Fibroblast of pulmonary artery (primary cell): ENCODE data around the gene CTNNA2.

Source experiments
- DNase-seq: peaks from one replicate; pipeline ENCODE4 v3.0.0-alpha.2; 2010; ENCODE audit warnings: low read depth
- H3K4me3 ChIP-seq: replicated peaks from 2 replicates; pipeline ENCODE4 v1.5.1; 2011; ENCODE audit warnings: low read depth, mild to moderate bottlenecking, control low read depth, low read length, moderate library complexity
- CTCF ChIP-seq: IDR thresholded peaks from 2 replicates; pipeline ENCODE4 v1.5.1; 2011; ENCODE audit warnings: mild to moderate bottlenecking, control low read depth, low read length, inconsistent platforms; ENCODE audit errors: missing control alignments

Gene CTNNA2

GRCh38 chr2:80462654-80463053 lies 949.8 kb downstream of the CTNNA2 start:
- TF ChIP-seq CTCF: no peak
- DNase-seq: no peak
- no peak overlapping the region for H3K4me3 ChIP-seq

DNA sequence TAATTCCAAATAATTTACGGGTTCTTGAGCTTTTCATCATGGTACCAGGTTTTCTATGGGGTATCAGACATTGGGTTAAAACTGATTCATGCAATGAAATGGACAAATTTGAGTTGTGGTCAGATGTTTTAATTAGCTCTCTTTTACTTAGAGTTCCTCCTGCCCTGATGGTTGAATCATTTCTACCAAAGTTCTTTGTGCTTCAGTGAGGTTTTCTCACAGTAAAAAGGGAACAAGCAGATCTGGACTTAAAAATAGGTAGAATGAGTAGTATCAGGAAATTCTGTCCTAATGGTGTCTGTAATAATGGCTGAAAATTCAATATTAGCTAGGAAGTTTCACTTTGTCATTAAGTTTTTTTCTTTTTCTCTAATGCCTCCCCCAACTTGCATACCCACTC lies 951.4 kb downstream of the CTNNA2 start:
- DNase-seq: no peak
- TF ChIP-seq CTCF: no peak
- H3K4me3 ChIP-seq: no peak overlapping the region

DNA sequence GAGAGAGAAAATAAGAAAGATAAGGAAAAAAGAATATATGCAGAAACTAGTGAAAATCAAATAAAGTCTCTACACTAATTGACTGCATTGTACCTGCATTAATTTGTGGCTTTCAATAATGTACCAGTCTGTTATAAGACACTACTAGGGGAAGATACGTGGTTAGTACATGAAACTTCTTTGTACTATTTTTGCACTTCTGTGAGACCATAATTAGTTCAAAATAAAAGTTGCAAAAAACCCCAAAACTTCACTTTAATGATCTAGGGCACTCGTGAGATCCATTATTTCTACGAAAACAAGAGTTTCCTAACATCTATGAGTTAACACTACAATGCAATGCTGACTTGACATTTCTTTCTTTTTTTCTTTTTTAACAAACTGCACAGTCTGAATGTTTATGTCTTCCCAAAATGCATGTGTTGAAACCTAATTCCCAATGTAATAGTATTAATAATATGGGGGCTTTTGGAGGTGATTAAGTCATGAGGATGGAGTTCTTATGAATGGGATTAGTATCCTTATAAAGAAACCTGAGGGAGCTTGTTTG lies 954.5 kb downstream of the CTNNA2 start:
- no peak overlapping the region for H3K4me3 ChIP-seq
- TF ChIP-seq CTCF: no peak
- no peak for DNase-seq

DNA sequence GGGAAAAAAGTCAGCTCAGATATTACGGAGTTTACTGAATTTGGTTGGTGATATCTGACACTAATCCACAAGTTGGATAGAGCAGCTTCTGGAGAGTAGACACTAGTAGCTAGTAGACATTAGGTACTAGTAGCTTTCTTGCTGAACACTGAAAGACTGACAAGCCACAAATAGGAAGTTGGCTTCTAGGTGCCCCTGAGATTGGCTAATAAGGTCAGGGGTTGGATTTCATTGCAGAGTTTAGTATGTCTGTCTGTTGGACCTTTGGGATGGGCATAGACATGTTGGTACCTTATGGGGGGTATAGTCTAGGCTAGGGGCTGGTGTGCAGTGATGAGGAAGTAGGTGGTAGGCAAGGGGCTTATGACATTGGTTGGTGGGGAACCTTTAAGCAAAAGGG lies 956.6 kb downstream of the CTNNA2 start:
- H3K4me3 ChIP-seq: no peak overlapping the region
- DNase-seq: no peak
- TF ChIP-seq CTCF: no peak

GRCh38 chr2:80473069-80473468 lies 960.2 kb downstream of the CTNNA2 start:
- TF ChIP-seq CTCF: no peak
- DNase-seq: no peak
- H3K4me3 ChIP-seq: no peak overlapping the region

DNA sequence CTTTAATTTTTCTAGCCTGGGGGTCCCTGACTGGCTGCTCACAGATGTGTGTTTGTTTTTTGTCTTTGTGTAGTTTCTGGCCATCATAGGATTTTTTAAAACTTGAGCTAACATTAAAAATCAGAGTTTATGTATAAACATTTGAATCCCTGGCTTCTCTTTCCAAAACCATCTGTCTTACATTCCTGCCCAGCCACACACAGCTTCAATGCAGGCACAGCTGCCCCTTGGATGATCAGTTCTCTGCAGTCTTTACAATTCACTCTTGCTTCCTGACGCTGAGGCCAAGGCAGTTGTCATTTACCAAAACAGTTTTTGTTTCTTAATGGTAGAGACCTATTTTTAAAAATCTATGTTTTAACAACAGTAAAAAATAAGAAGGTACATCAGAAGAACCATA lies 960.9 kb downstream of the CTNNA2 start:
- H3K4me3 ChIP-seq: no peak overlapping the region
- no peak for DNase-seq
- TF ChIP-seq CTCF: no peak

DNA sequence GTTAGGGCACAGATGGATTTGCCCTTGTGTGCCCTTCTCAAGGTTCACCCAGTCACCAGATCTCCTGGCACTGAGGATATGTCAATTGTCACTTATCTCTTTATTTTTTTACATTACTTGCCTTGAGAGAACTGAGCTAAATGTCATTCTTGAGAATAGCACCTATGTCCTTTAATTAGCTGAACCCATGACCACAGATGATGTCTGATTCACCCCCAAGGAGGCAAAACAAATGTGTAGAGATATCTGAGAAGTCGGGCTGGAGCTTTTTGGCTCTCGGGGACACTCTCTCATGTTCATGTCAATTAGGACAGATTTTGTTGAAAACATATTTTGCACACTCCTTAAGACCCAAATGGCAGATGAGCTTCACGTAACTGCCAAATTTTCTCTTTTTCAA lies 963.1 kb downstream of the CTNNA2 start:
- DNase-seq: no peak
- no peak overlapping the region for H3K4me3 ChIP-seq
- TF ChIP-seq CTCF: no peak
